Fibroblast of skin of abdomen (primary cell): ENCODE measurements around the gene ADGRA1.
"Not testable (repeated sequence)": the region's sequence is repeated elsewhere in the genome, so short reads cannot be mapped to it uniquely, and the experiment has no call there.

ENCODE experiments used
- DNase-seq: peaks from one replicate; pipeline ENCODE4 v3.0.0-alpha.2; 2013

ADGRA1 gene

GRCh38 chr10:133129071-133129858 is 41.5 kb downstream of the ADGRA1 start:
- DNase-seq, result no peak

- no peak for DNase-seq
These were observed 42.3 kb downstream of the ADGRA1 start for GRCh38 chr10:133129859-133130495.

GRCh38 chr10:133130602-133131001 is 42.9 kb downstream of the ADGRA1 start:
- DNase-seq, result no peak

DNA sequence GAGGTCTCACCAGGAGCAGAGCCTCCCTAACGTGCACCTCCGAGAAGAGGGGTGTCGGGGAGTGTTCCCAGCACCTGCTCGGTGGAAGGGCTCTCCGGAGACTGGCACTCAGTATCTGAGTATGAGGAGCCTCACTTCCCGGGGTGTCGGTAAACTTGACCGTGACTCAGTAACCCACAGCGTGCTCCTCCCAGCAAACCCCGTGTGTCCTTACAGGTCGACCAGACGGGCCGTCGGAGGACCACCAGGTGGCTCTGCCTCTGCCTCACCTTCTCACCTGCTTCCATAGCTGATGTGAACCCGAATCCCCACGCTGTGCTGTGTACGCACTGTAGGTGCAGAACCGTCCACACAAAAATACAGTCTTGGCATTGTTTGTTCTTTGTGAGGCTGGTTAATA is 43.3 kb downstream of the ADGRA1 start:
- DNase-seq, result no peak

GRCh38 chr10:133131734-133132472 is 44.2 kb downstream of the ADGRA1 start:
- DNase-seq, result no peak

DNA sequence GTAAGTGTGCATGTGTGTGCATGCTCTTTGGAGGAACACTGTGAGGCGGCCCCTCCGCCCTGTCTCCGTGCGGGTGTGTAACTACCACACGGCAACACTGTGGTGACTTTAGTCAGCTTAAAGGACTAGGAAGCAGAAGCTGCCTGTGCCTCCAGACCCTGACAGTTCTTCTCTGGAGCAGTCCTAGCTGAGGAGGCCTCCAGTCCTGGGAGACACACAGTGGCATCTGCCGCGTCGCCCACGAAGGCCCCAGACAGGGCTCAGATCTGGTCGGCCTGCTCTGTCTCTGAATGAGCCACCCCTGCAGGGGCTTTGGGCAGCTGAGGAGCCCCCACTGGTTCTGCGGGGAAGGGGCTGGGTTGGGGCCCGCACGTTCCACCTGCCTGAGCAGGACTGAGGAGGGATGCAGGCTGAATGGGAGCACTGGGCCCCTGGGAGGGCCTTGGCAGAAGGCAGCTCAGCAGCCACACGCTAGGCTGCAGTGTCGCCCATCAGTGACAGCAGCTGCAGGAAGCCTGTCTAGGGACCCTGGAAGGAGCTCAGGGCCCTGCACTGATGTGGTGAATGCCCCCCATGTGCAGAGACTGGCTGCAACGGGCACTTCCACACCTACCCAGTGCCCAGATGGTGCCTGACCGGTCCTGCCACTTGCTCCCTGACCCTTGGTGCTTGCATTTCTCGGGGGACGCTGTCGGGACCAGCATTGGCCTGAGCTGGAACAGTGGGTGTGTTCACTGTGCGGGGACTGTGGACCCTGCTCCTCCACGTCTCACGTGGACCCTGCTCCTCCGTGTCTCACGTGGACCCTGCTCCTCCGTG is 45.0 kb downstream of the ADGRA1 start:
- no peak for DNase-seq

DNA sequence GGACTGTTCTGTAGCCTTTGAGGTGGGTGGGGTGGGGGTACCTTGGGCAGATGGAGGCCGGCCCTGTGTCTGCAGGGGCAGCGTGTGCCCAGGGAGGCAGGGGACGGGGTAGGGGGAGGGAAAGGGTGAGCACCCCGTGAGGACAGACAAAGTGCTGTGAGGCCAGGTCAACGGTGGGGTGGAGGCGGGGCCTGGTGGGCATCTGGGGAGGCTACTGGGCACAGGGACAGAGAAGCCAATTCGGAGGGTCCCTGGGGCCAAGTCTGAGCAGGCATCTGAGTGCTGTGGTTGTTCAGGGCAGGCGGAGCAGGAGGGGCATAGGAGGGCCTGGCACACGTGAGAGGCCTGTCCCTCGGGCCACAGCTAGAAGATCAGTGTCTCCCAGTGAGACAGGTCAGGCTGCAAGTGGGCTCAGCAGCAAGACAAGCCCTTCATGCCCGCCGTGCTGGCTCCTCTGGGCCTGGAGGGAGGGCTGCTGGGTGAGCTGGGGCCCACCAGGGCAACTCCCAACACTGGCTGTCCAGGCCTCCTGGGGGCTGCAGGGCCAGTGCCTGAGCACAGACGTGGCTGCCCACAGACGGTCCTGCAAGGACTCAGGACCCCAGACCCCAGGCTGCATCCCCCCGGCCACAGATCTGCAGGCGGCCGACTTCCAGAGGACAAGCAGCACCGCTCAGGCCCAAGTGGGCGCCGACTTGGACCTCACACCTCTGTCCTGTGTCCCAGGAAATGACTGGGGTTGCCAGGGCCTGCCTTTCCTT is 45.9 kb downstream of the ADGRA1 start:
- DNase-seq, result no peak

DNA sequence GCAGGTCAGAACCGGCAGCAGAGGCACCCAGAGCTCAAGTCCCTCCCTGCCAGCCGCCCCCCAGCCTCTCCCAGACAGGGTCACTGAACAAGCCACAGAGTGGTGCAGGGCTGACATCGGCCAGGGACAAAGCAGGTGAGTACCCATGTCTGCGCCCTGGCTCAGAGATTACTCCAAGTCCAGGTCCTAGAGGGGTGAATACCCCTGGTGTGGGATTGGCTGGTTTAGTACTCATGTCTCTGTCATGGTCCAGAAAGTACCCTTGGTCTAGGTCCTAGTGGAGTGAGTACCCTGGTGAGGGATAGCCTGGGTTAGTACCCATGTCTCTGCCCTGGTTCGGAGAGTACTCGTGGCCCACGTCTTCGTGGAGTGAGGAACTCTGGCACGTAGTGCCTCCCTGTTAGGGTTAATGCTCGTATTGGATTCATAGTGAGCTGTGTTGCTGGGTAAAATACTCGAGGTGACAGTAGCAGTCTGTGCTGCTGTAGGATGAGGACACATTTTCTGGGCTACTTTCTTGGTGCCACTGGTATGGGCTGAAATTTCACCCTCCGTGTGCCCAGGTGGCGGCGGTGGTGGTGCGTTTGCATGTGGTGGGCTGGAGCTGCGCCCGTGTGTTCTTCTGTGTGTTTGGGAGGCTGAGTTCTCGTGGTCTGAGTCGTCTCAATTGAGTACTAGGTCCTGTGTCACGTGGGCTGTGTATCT is 46.8 kb downstream of the ADGRA1 start:
- DNase-seq, result no peak

- no peak for DNase-seq
These were observed 47.4 kb downstream of the ADGRA1 start for GRCh38 chr10:133135116-133135465.

DNA sequence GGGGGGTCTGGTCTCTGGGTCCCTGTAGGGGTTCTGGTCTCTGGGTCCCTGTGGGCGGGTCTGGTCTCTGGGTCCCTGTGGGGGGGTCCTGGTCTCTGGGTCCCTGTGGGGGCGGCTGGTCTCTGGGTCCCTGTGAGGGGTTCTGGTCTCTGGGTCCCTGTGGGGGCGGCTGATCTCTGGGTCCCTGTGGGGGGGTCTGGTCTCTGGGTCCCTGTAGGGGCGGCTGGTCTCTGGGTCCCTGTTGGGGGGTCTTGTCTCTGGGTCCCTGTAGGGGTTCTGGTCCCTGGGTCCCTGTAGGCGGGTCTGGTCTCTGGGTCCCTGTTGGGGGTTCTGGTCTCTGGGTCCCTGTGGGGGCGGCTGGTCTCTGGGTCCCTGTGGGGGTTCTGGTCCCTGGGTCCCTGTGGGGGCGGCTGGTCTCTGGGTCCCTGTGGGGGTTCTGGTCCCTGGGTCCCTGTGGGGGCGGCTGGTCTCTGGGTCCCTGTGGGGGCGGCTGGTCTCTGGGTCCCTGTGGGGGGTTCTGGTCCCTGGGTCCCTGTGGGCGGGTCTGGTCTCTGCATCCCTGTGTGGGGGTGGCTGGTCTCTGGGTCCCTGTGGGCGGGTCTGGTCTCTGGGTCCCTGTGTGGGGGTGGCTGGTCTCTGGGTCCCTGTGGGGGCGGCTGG is 49.9 kb downstream of the ADGRA1 start:
- not testable (repeated sequence) for DNase-seq

DNA sequence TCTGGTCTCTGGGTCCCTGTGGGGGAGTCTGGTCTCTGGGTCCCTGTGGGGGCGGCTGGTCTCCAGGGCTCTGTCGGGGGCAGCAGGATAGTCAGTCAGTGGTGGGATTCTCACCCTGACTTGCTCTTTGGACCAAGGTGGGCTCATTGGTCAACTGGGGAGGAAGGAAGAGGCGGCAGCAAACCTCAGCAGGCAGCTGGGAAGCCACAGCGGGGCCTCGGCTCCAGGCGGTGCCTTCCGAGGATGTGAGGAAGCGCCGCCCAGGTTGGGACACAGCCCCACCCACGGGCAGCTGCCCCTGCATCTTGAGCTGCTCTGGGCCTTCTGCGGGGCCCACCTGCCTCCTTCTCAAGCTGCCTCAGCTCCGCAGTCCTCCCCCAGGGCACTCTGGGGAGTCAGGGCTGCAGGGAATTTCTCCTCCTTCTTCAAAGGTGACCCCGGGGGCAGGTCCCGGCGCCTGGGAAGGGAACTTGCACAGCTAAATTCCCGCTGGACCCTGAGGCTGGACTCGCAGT is 51.9 kb downstream of the ADGRA1 start:
- DNase-seq, result no peak

- no peak for DNase-seq
These were observed 52.9 kb downstream of the ADGRA1 start for GRCh38 chr10:133140417-133141143.

GRCh38 chr10:133141144-133141957 is 53.6 kb downstream of the ADGRA1 start:
- no peak for DNase-seq

- DNase-seq, result no peak
These were observed 54.2 kb downstream of the ADGRA1 start for GRCh38 chr10:133141958-133142340.

GRCh38 chr10:133142523-133143199 is 54.9 kb downstream of the ADGRA1 start:
- no peak for DNase-seq

- DNase-seq, result no peak
These were observed 55.4 kb downstream of the ADGRA1 start for GRCh38 chr10:133143200-133143533.

GRCh38 chr10:133143546-133143945 is 55.8 kb downstream of the ADGRA1 start:
- DNase-seq, result no peak

GRCh38 chr10:133144771-133145170 is 57.0 kb downstream of the ADGRA1 start:
- DNase-seq, result no peak
